Skin of body (tissue), 2 donors: ENCODE results near the gene OGFR. TPM values are rescaled to one million over a fixed set of nuclear protein-coding genes. Genes with fewer than 3 reads are reported as not detected.

ENCODE experiments used
- DNase-seq: peaks from one replicate; lab custom pipeline; 2025; lab: John Stamatoyannopoulos, UW
- total RNA-seq: library from RNA; depleted of rRNA; stranded (reverse); fragments of >200 nt; gene quantifications from one replicate; pipeline ENCODE4 v1.2.3, GENCODE V29; 2014

Gene OGFR
- total RNA-seq, 1 donor from 2014 or later: 17.8 TPM

DNA sequence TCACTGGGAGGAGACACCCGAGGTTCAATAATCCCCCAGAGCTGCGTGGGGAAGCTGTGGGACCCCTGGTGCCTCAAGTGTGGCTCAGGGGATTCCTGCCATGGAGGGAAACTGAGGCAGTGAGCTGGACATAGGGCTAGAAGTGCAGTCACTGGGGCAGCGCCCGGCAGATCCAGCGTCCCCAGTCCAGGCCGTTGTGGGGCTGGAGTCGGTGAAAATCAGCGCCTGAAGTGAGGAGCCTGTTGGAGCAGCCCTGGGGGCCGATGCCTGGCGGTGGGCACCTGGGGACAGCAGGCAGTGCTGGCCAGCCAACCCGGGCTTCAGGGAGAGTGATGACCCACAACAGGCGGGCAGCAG, 10.1 kb downstream of the OGFR start:
- no peak for DNase-seq

DNA sequence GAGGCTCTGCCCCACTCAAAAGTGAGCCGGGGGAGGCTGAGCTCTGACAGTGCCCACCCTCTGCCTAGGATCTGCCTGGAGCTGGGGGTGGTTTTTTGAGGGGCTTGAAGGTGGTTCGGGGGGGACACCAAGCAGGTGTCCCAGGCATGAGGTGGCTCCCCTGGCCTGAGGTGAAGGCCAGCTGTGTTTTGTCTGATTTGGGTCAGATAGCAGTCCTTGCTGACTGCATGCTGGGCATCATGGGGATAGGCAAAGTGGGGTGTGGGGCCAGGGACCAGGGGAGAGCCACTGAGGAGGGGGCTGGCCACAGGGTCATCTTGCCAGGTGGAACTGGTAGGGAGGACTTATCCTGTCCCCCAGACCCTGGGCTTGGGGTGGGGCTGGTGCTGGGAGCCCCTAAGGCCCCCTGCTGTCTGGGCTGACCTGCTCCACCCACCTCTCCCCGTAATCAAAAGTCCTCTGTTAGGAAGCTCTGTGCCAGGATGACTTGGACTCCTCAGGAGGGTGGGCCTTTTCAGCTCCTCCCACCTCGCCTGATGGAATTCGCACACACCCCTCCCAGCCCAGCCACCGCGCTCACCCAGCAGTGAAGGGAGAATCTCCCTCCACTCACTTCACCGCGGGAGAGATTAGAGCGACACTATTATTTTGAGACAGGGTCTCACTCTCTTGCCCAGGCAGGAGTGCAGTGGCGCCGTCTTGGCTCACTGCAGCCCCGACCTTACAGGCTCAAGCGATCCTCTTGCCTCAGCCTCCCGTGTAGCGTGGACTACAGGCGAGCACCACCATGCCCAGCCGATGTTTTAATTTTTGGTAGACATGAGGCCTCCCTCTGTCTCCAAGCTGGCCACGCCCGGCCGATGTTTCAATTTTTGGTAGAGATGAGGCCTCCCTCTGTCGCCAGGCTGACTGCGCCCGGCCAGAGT, 10.7 kb downstream of the OGFR start:
- DNase-seq: no peak

GRCh38 chr20:62816031-62816883, 11.6 kb downstream of the OGFR start:
- no peak for DNase-seq

DNA sequence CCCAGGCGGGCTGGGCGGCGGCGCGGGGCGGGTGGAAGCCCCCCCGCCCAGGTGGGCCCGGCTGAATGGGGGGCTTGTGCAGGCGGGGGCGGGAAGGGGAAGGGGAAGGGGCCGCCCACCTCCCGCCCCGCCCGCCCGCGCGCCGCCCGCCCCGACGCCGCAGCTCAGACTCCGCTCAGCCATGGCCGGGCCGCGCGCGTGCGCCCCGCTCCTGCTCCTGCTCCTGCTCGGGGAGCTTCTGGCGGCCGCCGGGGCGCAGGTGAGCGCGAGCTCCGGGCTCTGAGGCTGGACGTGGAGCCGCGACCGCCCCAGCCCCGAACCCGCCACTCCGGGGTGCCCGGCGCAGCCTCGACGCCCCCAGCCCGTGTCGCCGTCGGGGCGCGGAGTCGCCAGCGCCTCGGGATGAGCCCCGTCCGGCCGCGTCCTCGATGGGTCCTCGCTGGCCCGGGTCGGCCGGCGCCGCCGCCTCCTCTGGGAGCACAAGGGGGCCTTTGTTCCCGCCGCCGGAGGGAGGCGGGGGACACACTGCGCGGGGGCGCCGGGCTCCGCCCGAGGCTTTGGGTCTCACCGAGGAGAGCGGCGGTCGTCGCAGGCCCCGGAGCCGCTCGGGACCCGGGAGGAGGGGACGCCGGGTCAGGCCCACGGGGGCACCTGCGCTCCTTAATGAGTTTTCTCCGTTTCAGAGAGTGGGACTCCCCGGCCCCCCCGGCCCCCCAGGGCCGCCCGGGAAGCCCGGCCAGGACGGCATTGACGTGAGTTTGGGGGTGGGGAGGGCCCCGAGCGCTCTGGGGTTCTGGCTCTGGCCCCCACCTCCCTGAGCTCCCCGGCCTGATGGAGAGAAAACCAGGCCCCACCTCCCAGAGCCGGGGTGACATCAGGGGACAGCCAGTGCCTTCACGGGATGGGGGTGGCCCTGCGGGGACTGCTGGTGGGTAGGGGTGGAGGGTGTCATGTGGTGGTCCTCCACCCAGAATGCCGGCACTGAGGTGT, 12.5 kb downstream of the OGFR start, which contains the start of gene COL9A3:
Gene COL9A3 (plus strand): TSS at position 167 of the 990 bp plus-strand sequence. CDS start 15 bp downstream, at position 182.
- DNase-seq: no peak

- no peak for DNase-seq
Measured at GRCh38 chr20:62817975-62818591, 13.4 kb downstream of the OGFR start.

- peak; percentile 56 for DNase-seq
Measured at GRCh38 chr20:62818592-62819493, 14.2 kb downstream of the OGFR start.

DNA sequence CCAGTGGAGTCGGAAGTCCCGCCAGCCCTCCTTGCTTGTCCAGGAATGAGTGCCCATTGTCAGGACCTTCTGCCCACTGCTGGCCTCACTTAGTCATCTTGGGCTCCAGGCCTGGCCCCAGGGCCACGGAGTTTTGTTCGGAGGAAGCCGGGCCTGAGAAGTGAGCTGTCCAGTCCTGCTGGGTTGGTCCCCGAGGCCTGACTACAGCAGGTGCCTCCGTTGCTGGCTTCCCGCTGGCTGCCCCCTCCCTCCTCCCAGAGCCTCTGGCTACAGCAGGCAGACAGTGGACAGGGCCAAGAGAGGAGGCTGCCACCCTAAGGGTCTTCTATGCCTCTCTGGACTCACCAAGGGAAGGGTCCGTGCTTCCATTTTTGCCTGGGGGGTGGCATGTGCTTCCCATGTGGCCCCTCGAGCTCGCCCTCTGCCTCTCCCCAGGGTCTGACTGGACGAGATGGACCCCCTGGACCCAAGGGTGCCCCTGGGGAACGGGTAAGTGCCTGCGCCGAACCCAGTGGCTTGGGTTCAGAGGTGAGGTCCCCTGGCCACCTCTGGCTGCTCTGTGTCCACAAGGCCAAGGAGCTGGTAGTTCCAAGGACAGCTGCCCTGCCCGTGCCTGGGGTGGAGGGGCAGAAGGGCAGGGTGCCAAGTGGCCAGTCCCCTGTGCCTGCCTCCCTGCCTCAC, 15.0 kb downstream of the OGFR start:
- DNase-seq: peak; percentile 35

DNA sequence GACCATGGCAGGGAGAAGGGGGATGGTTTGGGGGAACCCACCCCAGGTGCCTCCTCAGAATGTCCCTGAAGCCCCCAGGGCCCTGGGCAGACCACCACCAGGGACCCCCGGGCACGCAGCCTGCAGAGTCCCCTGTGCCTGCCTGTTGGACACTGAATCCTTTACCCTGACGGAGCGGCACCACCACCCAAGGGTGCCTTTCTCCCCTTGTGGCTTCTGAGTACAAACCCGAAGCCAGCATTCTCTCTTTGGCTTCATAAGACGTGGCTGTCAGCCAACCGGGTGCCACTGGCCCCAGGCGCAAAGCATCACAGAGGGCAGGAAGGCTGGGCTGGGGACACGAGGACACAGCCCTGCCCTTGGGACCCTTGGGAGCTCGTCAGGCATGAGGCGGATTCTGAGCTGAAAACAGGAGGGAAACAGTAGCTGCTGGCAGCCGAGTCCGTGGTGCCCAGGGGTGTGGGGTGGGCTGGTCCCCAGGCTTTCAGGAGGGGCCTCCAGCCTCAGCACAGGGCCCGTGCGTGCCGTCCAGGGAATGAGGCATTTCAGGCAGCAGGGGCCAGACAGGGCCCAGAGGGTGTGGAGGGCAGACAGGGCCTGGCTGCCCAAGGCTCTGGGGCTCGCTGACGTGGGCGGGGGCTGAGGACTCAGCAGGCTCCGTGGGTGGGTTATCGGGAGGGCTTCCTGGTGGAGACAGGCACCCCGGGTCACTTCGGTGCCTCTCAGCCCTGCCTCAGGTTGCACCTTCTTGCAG, 15.8 kb downstream of the OGFR start:
- DNase-seq: no peak

- no peak for DNase-seq
Measured at GRCh38 chr20:62820962-62821725, 16.5 kb downstream of the OGFR start.

DNA sequence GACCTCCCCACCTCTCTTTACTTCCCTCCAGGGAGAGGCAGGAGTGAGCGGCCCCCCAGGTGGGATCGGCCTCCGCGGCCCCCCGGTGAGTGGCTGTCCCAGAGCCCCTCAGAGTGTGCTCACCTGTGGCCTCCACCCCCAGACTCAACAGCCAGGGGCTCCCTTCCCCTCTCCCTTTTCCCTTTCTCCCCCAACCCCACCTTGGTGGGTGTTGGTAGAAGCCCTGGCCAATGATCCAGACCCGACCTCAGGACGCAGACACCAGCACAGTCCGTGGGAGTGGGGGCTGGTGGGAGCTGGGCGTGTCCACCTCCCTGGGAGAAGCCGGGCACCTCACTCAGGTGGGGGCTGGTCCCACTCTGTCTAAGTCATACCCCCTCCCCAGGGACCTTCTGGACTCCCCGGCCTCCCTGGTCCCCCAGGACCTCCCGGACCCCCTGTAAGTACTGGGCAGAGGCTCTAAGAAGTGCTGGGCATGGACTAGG, 17.1 kb downstream of the OGFR start:
- DNase-seq: no peak

- no peak for DNase-seq
Measured at GRCh38 chr20:62822239-62822787, 17.7 kb downstream of the OGFR start.

DNA sequence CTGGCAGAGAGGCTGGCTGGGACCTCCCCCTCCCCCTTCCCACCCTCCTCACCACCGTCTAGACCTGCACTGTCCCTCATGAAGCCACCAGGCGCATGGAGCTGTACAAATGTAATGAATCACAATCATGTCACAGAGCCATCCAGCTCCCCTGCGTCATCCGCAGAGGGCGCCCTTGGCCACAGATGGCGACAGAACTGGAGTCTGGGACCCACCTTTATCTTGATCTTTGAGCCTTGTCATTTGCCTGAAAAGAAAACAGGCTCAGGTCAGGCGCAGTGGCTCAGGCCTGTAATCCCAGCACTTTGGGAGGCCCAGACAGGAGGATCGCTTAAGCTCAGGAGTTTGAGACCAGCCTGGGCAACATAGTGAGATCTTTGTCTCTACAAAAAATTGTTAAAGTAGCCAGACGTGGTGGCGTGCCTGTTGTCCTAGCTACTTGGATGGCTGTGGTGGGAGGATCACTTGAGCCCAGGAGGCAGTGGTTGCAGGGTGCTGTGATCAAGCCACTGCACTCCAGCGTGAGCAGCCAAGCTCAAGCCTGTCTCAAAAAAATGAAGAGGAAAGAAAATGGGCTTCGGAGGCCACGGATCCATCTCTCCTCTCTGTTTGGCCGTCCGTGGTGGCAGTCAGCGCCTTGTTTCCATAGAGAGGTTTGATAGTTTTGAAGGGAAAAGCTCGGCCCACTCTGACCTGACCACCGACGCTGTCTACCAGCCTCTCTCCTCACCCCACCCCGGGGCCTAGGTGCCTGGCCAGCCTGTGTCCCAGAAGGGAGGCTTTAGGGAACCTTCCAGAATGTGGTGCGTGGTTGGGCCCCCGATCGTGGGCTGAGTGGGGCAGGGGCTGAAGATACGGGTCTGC, 18.4 kb downstream of the OGFR start:
- DNase-seq: no peak

DNA sequence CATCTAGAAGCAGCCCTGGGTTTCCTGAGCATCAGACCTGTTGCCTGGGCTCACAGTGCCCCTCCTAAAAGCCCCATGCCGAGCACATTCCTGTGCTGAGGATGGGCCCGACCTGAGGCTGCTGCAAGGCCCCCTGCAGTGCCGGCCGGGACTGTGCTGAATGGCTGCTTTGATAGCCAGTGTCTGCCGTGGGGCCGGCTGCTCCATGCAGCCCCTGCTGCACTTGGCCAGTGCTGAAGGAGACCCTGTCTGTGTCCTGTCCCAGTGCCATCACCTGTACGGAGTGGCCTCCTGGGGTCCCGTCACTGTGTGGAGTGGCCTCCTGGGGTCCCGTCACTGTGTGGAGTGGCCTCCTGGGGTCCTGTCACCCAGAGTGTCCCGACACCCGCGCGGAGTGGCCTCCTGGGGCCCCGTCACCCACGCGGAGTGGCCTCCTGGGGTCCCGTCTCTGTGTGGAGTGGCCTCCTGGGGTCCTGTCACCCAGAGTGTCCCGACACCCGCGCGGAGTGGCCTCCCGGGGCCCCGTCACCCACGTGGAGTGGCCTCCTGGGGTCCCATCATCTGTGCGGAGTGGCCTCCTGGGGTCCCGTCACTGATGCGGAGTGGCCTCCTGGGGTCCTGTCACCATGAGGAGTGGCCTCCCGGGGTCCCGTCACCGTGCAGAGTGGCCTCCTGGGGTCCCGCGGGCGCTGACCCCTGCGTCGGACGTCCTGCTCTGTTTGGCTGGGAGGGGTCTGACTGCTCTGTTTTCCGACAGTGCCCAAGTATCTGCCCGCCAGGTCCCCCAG, 19.2 kb downstream of the OGFR start:
- no peak for DNase-seq

GRCh38 chr20:62824476-62825332, 20.1 kb downstream of the OGFR start:
- peak; percentile 16 for DNase-seq
